GM12878 (cell line): ENCODE results near the gene SCAND1. TPM values are rescaled to one million over a fixed set of nuclear protein-coding genes. Genes with fewer than 3 reads are reported as not detected.

Source experiments
- ATAC-seq: fragments of 200-7000 bp; cut with Tn5 transposase; 3 replicates; pipeline ENCODE4 v1.9.1; 2020; ENCODE audit warnings: mild to moderate bottlenecking, moderate library complexity
- BruUV-seq: library from RNA; stranded (reverse); fragments of 400-500 nt; replicated peaks from 2 replicates; lab custom pipeline; 2021; lab: Mats Ljungman, UMichigan
- CTCF ChIA-PET: fragments of 300-600 bp; sonication (Branson Sonifier 250); formaldehyde crosslinking; extraction: SDS; loops from one replicate; lab custom pipeline; 2021; ENCODE audit warnings: inconsistent platforms; lab: Yijun Ruan, JAX
- POLR2A ChIA-PET: fragments of 350-600 bp; formaldehyde crosslinking; extraction: SDS; loops from one replicate; lab custom pipeline; 2021; ENCODE audit warnings: inconsistent platforms; lab: Charles Lee
- RAD21 ChIA-PET: fragments of 300-600 bp; sonication (Branson Sonifier 250); formaldehyde crosslinking; loops from one replicate; lab custom pipeline; 2023; ENCODE audit warnings: antibody characterized with exemption; ENCODE audit not compliant: unreplicated experiment; lab: Charles Lee
- SMC1A ChIA-PET: fragments of 300-600 bp; sonication (Branson Sonifier 250); formaldehyde crosslinking; loops from one replicate; lab custom pipeline; 2023; ENCODE audit not compliant: unreplicated experiment, uncharacterized antibody; lab: Charles Lee
- DNase-seq: peaks from one replicate; pipeline ENCODE4 v3.0.0-alpha.2; 2011; ENCODE audit warnings: low read depth, low spot score
- FAIRE-seq: peaks from 3 replicates; lab custom pipeline; 2011; peaks lifted over from hg19 to GRCh38; lab: Jason Lieb, UNC
- H2AFZ ChIP-seq: 2 replicates; pipeline ENCODE4 v1.6.0; 2011; ENCODE audit warnings: low read depth, low read length, control low read depth; ENCODE audit not compliant: control insufficient read depth
- H3K27ac ChIP-seq: 2 replicates; pipeline ENCODE4 v1.5.1; 2011; ENCODE audit warnings: control low read depth; ENCODE audit not compliant: control insufficient read depth, insufficient read depth
- H3K27me3 ChIP-seq, 2 experiments: replicated peaks in 1 of 2; 2 replicates each; pipeline versions ENCODE4 v1.6.0 to v1.6.1; 2011; ENCODE audit warnings: low read length in 1 of 2; ENCODE audit not compliant: control insufficient read depth in 2 of 2, insufficient read depth in 2 of 2
- H3K36me3 ChIP-seq, 2 experiments: 2 replicates each; pipeline ENCODE4 v1.5.1; 2011; ENCODE audit warnings: low read length in 1 of 2; ENCODE audit not compliant: control insufficient read depth in 2 of 2, insufficient read depth in 2 of 2
- H3K4me1 ChIP-seq: 2 replicates; pipeline ENCODE4 v1.6.1; 2011; ENCODE audit warnings: mild to moderate bottlenecking, low read length, moderate library complexity, mixed read lengths; ENCODE audit not compliant: control insufficient read depth, insufficient read depth
- H3K4me2 ChIP-seq: 2 replicates; pipeline ENCODE4 v1.6.0; 2011; ENCODE audit warnings: control low read depth; ENCODE audit not compliant: control insufficient read depth, insufficient read depth
- H3K4me3 ChIP-seq: fragments of 200-600 bp; sonication (generic); 2 replicates; pipeline ENCODE4 v1.5.1; 2016
- H3K79me2 ChIP-seq: 2 replicates; pipeline ENCODE4 v1.6.0; 2011; ENCODE audit warnings: low read length; ENCODE audit not compliant: control insufficient read depth, insufficient read depth
- H3K9ac ChIP-seq: 2 replicates; pipeline ENCODE4 v1.8.0; 2011; ENCODE audit warnings: low read length, control low read depth, mixed read lengths; ENCODE audit not compliant: control insufficient read depth, insufficient read depth
- H3K9me3 ChIP-seq: replicated peaks from 3 replicates; pipeline ENCODE4 v1.5.1; 2011; ENCODE audit warnings: mild to moderate bottlenecking, low read length; ENCODE audit not compliant: control insufficient read depth, insufficient read depth
- H4K20me1 ChIP-seq: 2 replicates; pipeline ENCODE4 v1.6.0; 2011; ENCODE audit not compliant: control insufficient read depth, insufficient read depth
- NFYA ChIP-seq: IDR thresholded peaks from 2 replicates; pipeline ENCODE4 v1.6.1; 2011; ENCODE audit warnings: low read depth, mild to moderate bottlenecking, low read length, improper control_type of control experiment, borderline replicate concordance
- PML ChIP-seq: IDR thresholded peaks from 2 replicates; pipeline ENCODE4 v1.6.1; 2012; ENCODE audit warnings: low read length, inconsistent platforms
- WGBS: methylation state at CpG from one replicate; pipeline ENCODE4 v1.1.6; 2016; ENCODE audit warnings: low lambda C conversion rate; ENCODE audit not compliant: insufficient replicate concordance, insufficient coverage; ENCODE audit errors: missing lambda C conversion rate; 5-methylcytosine and 5-hydroxymethylcytosine counted together
- in situ Hi-C: fragments of 300-500 bp; cut with MboI; formaldehyde crosslinking; loops from 9 replicates; pipeline ENCODE4 v1.14.3; 2018; ENCODE audit warnings: mixed read lengths
- intact Hi-C: fragments of 100-400 bp; cut with micrococcal nuclease; formaldehyde crosslinking; loops from one replicate; pipeline ENCODE4 v1.14.2; 2022; ENCODE audit not compliant: unreplicated experiment
- polyA plus RNA-seq, 11 experiments: library from polyadenylated mRNA; depleted of rRNA in 4 of 11; unstranded in 6 of 11; stranded (reverse) in 5 of 11; fragments of >200 nt; fragmentation: Nextera tagmentation in 4 of 11; fragmentation: Illumina TruSeq in 1 of 11; extraction: Ambion mirVana in 4 of 11; extraction: Trizol in 1 of 11; gene quantifications; 1 replicate in 1 of 11; 2 replicates in 10 of 11; pipeline versions ENCODE4 v1.2.1 to v1.2.3, GENCODE V29; 2011 to 2016; ENCODE audit warnings: inconsistent platforms in 2 of 11, missing spikeins in 2 of 11, low read depth in 1 of 11
- total RNA-seq, 4 experiments: library from RNA; depleted of rRNA in 3 of 4; stranded (reverse); fragments of >200 nt in 3 of 4; fragmentation: Illumina TruSeq in 1 of 4; extraction: Trizol in 1 of 4; gene quantifications; 2 replicates each; pipeline versions ENCODE4 v1.2.1 to v1.2.3, GENCODE V29; 2013 to 2021
- TF ChIP-seq, protein P1 (sequence below): IDR thresholded peaks from 2 replicates; pipeline ENCODE4 v1.6.1; 2012; ENCODE audit warnings: low read depth, low read length, improper control_type of control experiment
- TF ChIP-seq, protein P2 (sequence below): fragments of 450-650 bp; IDR thresholded peaks from 2 replicates; pipeline ENCODE4 v1.6.1; 2017; ENCODE audit warnings: mild to moderate bottlenecking, moderate library complexity
- TF ChIP-seq, protein P3 (sequence below): IDR thresholded peaks from 2 replicates; pipeline ENCODE4 v1.6.1; 2011; ENCODE audit warnings: borderline replicate concordance, low read depth, mild to moderate bottlenecking, moderate library complexity, mixed read lengths, low read length; ENCODE audit not compliant: insufficient read depth; ENCODE audit errors: extremely low read length
- TF ChIP-seq, protein P4 (sequence below): fragments of 450-650 bp; IDR thresholded peaks from 2 replicates; pipeline ENCODE4 v1.6.1; 2017; ENCODE audit warnings: mild to moderate bottlenecking, moderate library complexity

The SCAND1 gene
- total and polyA plus RNA-seq, 10 of the 15 experiments (the other 5 are each of a cell fraction or from before 2014, with no cell fraction given): 0.08 to 117 (median 25.9) TPM

DNA sequence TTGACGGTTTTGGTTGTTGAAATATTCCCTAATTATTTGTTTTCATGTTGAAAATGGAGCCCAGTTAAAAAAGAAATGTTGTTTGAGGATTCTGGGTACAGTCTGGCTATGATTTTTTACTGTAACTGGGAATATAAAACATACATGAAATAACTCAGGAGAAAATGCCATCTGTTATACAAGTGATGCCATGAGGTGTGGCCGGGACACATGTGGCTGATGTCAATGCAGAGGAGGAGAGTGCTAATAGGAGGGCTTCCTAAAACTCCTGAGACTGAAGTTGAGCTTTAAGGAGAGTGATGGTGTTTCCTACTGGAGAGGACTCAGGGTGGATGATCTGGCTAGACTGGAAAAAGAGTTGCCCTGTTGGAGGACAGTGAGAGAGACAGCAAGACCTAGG is 12.7 kb downstream of the SCAND1 start:
- RAD21 ChIA-PET: no interaction called here
- Histone ChIP-seq H3K9ac (no peak overlapping the region), H3K4me3 (no peak overlapping the region), H3K27ac (no peak overlapping the region), H3K4me1 (no peaks in the 10 kb centered on the region), H3K79me2 (no peaks in the 10 kb centered on the region), H3K36me3 (peaks cover 11 to 18% of the 10 kb centered on the region in 2 experiments), H3K4me2 (no peak overlapping the region), H3K9me3 (no peaks in the 10 kb centered on the region), H2AFZ (no peak overlapping the region), H4K20me1 (no peaks in the 10 kb centered on the region), H3K27me3 (no peaks in the 10 kb centered on the region)
- BruUV-seq: no TSS peak
- CTCF ChIA-PET: interaction anchor here (2.1 kb wide), 1 partner anchor 13 kb away, joined by 16 read pairs; the partner anchor contains the start of gene SCAND1
- FAIRE-seq (no peak), ATAC-seq (no peak), DNase-seq (no peak)
- 95% methylated on average over 2 of the region's 2 CpGs for WGBS
- SMC1A ChIA-PET: interaction anchor here (2.0 kb wide), 1 partner anchor 12 kb away, joined by 12 read pairs; the partner anchor contains the start of gene SCAND1
- TF ChIP-seq, protein P1, sequence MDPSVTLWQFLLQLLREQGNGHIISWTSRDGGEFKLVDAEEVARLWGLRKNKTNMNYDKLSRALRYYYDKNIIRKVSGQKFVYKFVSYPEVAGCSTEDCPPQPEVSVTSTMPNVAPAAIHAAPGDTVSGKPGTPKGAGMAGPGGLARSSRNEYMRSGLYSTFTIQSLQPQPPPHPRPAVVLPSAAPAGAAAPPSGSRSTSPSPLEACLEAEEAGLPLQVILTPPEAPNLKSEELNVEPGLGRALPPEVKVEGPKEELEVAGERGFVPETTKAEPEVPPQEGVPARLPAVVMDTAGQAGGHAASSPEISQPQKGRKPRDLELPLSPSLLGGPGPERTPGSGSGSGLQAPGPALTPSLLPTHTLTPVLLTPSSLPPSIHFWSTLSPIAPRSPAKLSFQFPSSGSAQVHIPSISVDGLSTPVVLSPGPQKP: no peak
- TF ChIP-seq PML (no peak), NFYA (no peak)
- TF ChIP-seq, protein P2, sequence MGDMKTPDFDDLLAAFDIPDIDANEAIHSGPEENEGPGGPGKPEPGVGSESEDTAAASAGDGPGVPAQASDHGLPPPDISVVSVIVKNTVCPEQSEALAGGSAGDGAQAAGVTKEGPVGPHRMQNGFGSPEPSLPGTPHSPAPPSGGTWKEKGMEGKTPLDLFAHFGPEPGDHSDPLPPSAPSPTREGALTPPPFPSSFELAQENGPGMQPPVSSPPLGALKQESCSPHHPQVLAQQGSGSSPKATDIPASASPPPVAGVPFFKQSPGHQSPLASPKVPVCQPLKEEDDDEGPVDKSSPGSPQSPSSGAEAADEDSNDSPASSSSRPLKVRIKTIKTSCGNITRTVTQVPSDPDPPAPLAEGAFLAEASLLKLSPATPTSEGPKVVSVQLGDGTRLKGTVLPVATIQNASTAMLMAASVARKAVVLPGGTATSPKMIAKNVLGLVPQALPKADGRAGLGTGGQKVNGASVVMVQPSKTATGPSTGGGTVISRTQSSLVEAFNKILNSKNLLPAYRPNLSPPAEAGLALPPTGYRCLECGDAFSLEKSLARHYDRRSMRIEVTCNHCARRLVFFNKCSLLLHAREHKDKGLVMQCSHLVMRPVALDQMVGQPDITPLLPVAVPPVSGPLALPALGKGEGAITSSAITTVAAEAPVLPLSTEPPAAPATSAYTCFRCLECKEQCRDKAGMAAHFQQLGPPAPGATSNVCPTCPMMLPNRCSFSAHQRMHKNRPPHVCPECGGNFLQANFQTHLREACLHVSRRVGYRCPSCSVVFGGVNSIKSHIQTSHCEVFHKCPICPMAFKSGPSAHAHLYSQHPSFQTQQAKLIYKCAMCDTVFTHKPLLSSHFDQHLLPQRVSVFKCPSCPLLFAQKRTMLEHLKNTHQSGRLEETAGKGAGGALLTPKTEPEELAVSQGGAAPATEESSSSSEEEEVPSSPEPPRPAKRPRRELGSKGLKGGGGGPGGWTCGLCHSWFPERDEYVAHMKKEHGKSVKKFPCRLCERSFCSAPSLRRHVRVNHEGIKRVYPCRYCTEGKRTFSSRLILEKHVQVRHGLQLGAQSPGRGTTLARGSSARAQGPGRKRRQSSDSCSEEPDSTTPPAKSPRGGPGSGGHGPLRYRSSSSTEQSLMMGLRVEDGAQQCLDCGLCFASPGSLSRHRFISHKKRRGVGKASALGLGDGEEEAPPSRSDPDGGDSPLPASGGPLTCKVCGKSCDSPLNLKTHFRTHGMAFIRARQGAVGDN: no peak
- TF ChIP-seq, protein P3, sequence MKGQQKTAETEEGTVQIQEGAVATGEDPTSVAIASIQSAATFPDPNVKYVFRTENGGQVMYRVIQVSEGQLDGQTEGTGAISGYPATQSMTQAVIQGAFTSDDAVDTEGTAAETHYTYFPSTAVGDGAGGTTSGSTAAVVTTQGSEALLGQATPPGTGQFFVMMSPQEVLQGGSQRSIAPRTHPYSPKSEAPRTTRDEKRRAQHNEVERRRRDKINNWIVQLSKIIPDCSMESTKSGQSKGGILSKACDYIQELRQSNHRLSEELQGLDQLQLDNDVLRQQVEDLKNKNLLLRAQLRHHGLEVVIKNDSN: no peak
- TF ChIP-seq, protein P4, sequence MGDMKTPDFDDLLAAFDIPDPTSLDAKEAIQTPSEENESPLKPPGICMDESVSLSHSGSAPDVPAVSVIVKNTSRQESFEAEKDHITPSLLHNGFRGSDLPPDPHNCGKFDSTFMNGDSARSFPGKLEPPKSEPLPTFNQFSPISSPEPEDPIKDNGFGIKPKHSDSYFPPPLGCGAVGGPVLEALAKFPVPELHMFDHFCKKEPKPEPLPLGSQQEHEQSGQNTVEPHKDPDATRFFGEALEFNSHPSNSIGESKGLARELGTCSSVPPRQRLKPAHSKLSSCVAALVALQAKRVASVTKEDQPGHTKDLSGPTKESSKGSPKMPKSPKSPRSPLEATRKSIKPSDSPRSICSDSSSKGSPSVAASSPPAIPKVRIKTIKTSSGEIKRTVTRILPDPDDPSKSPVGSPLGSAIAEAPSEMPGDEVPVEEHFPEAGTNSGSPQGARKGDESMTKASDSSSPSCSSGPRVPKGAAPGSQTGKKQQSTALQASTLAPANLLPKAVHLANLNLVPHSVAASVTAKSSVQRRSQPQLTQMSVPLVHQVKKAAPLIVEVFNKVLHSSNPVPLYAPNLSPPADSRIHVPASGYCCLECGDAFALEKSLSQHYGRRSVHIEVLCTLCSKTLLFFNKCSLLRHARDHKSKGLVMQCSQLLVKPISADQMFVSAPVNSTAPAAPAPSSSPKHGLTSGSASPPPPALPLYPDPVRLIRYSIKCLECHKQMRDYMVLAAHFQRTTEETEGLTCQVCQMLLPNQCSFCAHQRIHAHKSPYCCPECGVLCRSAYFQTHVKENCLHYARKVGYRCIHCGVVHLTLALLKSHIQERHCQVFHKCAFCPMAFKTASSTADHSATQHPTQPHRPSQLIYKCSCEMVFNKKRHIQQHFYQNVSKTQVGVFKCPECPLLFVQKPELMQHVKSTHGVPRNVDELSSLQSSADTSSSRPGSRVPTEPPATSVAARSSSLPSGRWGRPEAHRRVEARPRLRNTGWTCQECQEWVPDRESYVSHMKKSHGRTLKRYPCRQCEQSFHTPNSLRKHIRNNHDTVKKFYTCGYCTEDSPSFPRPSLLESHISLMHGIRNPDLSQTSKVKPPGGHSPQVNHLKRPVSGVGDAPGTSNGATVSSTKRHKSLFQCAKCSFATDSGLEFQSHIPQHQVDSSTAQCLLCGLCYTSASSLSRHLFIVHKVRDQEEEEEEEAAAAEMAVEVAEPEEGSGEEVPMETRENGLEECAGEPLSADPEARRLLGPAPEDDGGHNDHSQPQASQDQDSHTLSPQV: no peak
- POLR2A ChIA-PET: no interaction called here
- intact Hi-C loops: no loop called here
- in situ Hi-C loops: no loop called here
